Measurements from ENCODE around the gene RHBDL3.

GRCh38 chr17:32361270-32361669 lies 95.6 kb downstream of the RHBDL3 start:
- no peak for TF ChIP-seq CTCF (conservative IDR thresholded peaks at IDR 0.05)
- no peak for TF ChIP-seq ZFX (IDR thresholded peaks at IDR 0.05)

Data from C4-2B (cell line).